OCI-M1 (cell line): Measurements from ENCODE around the gene MAN1B1.
"Not testable (repeated sequence)": the region's sequence is repeated elsewhere in the genome, so short reads cannot be mapped to it uniquely, and the experiment has no call there.

Experiments
- DNase-seq: peaks from one replicate; lab custom pipeline; 2025; lab: John Stamatoyannopoulos, UW

The MAN1B1 gene

GRCh38 chr9:137110911-137111787 lies 24.4 kb downstream of the MAN1B1 start:
- no peak for DNase-seq

GRCh38 chr9:137111788-137112563 lies 25.2 kb downstream of the MAN1B1 start:
- no peak for DNase-seq

GRCh38 chr9:137112564-137113384 lies 26.0 kb downstream of the MAN1B1 start:
- no peak for DNase-seq

GRCh38 chr9:137113385-137114159 lies 26.8 kb downstream of the MAN1B1 start:
- no peak for DNase-seq

- no peak for DNase-seq
Measured at GRCh38 chr9:137114220-137114612, 27.4 kb downstream of the MAN1B1 start.

DNA sequence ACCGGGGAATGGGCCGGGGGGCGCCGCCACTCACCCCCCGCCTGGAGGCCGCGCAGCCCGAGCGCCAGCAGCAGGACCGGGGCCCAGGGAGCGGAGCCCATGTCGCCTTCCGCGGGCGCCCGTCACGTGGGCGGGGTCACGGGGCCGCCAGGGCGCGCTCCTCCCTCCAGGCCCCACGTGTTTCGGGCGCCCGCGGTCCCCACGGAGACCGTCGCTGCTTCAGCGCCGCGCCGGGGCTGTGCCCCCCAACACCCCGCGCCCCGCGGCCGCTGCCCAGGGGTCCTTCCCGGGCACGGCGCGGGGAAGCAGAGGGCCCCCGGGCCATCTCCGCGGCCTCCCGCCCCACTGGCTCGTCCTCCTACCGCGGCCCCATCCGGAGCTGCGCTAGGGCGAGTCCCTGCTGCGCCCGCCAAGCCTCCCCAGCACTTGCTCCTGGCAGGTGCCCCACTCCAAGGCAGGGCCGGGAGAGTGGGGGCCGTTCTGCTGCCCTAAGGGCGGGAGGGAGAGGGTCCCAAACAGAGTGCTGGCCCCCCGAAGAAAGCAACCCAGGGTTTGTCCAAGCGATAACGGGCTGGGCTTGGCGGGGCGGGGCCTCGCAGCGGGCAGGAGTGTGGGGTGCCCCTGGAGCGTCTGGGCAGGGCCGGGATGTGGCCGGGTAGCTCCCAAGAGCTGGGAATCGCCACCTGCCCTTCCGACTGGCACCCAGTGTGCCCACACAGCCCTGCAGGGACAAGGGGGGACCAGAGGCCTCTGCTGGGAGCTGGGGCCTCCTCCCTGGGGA lies 28.0 kb downstream of the MAN1B1 start, which contains the start of gene DPP7:
Gene DPP7 (minus strand): TSS at position 121 of the 781 bp plus-strand sequence. CDS start 20 bp downstream, at position 101.
- peak; percentile 69 for DNase-seq

- DNase-seq: no peak
Measured at GRCh38 chr9:137115394-137116026, 28.7 kb downstream of the MAN1B1 start.

DNA sequence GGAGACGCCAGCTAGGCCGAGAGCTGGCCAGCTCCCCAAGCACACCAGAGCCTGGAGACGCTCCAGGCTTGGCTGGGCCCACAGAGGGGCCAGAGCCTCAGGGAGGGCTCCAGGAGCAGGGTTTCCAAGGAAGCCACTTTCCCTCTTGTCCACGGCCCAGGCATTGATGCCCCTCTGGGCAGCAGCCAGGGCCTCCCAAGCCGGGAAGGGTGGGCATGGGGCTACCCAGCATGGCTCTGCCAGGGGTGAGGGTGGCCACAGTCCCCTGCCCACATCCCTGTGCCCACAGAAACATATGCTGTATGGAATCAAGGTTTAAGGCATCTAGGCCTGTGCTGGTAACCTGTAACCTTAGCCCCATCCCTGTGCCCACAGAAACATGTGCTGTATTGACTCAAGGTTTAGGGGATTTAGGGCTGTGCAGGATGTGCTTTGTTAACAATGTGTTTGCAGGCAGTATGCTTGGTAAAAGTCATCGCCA lies 29.3 kb downstream of the MAN1B1 start:
- no peak for DNase-seq

GRCh38 chr9:137116728-137117127 lies 29.9 kb downstream of the MAN1B1 start:
- peak; percentile 62 for DNase-seq

DNA sequence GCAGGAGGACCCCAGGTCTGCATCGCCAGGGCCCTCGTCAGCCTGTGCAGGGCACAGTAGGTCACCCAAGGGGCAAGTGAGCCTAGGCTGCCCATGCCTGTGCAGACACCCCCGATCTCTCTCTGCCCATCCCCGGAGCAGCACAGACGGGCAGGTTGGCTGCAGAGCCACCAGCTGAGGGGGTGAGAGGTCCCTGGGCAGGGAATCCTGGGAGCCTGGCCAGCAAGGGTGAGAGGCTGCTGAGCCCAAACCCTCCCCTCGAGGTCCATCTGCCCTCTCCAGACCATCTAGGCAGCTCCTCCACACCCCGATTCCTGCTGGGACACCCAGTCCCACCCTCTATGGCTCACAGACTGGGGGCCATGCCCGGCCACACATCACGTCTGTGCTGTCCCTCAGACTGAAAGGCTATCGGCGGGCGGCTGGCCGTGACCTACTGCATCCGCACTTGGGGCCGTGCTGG lies 30.5 kb downstream of the MAN1B1 start:
- DNase-seq: no peak

GRCh38 chr9:137118092-137118603 lies 31.4 kb downstream of the MAN1B1 start:
- DNase-seq: not testable (repeated sequence)

GRCh38 chr9:137121927-137122795 lies 35.4 kb downstream of the MAN1B1 start:
- not testable (repeated sequence) for DNase-seq

GRCh38 chr9:137122796-137123467 lies 36.1 kb downstream of the MAN1B1 start:
- DNase-seq: peak; percentile 20

DNA sequence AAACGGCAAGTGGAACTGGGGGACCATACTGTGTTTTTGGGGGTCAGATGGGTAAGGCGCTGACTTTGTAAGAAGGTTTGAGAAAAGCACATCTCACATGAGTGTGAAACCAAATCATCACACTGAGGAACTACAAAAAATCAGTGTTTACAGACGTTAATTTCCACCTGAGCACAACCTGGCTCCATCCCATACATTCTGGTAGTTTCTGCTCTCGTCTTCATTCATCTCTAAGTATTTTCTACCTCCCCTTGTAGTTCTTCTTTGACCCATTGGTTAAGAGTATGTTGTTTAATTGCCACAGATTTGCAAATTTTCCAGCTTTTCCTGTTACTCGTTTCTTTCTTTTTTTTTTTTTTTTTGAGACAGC lies 36.7 kb downstream of the MAN1B1 start:
- no peak for DNase-seq

DNA sequence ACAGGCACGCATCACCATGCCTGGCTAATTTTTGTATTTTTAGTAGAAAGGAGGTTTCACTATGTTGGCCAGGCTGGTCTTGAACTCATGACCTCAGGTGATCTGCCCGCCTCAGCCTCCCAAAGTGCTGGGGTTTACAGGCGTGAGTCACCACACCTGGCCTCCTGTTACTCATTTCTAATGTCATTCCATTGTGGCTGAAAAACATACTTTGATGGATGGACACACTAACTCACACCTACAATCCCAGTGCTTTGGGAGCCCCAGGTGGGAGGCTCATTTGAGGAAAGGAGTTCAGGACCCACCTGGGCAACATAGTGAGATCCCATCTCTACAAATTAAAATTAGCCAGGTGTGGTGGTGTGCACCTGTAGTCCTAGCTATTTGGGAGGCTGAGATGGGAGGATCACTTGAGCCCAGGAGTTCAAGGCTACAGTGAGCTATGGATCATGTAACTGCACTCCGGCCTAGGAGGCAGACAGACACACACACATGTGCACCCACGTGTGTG lies 37.2 kb downstream of the MAN1B1 start:
- not testable (repeated sequence) for DNase-seq

DNA sequence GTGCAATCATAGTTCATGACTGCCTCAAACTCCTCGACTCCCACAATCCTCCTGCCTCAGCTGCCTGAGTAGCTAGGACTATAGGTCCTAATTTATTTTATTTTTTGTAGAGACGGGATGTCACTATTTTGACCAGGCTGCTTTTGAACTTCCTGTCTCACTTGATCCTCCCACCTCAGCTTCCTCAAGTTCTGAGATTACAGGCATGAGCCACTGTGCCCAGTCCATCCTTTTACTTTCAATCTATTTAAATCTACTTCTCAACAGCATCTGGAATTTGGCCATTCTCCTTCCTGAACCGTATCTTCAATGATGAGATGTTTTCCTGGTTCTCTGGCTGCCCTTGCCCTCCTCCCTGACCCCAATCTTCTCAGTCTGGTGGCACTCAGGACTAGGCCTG lies 40.0 kb downstream of the MAN1B1 start:
- peak; percentile 27 for DNase-seq

DNA sequence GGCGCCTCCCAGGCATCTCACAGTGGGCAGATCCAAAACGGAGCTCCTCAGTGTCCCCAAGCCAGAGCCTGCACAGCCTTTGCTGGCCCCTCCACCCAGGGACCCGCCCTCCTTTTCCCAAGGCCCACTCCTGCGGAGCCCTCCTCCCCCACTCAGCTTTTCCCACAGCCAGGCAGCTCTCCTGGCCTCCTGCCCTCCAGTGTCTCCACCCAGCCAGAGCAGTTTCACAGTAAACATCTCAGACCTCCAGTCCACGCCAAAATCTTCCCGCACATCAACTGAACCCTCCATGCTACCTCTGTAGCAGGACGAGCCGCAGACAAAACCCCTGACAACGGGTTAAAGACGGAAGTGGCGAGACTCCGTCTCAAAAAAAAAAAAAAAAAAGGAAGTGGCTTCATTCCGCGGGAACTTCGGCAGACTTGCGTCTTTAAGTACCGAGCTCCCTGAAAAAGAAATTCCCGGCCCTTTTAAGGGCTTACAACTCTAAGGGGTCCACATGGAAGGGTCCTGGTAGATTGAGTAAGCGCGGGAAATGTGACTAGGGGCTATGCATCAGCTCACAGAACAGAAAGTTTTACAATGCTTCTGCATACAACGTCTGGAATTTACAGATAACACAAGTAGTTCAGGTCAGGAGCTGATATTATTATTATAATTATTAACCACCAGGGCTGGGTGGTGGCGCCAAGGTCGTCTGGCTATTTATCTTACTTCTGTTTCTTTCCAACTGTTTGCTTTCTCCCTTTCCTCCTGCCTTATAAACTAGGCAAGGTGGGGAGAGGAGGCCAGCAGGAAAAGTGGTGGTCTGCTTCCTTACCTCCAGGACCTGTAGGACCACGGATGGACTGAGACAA lies 40.7 kb downstream of the MAN1B1 start:
- DNase-seq: peak; percentile 92
